GM21528 (cell line): Measurements from ENCODE around the gene VAV3.

Experiments used
- ATAC-seq: cut with Tn5 transposase; IDR thresholded peaks from one replicate; pipeline ENCODE4 v1.9.1; 2021; ENCODE audit warnings: mild to moderate bottlenecking, moderate library complexity; ENCODE audit not compliant: unreplicated experiment, low FRiP score

VAV3 gene

GRCh38 chr1:107525961-107526360 is 439.0 kb downstream of the VAV3 start:
- no peak for ATAC-seq

DNA sequence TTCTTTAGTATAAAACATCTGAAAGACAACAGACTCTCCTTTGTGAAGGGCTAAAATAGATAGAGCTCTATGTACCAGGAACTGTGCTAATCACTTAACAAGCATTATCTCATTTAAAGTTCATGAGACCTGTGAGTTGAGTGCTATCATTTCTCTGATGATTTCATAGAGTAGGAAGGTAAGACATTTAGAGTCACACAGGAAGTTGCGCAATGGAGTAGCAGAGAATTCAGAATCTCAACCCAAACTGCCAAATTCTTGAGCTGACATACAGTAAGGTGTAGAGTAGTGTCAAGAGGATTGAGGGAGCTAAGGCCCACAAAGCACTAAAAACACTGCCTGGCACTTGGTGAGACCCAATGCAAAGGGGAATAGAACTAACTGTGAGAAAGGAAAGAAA is 439.8 kb downstream of the VAV3 start:
- no peak for ATAC-seq

- no peak for ATAC-seq
Observed at GRCh38 chr1:107524301-107524700, 440.7 kb downstream of the VAV3 start.

DNA sequence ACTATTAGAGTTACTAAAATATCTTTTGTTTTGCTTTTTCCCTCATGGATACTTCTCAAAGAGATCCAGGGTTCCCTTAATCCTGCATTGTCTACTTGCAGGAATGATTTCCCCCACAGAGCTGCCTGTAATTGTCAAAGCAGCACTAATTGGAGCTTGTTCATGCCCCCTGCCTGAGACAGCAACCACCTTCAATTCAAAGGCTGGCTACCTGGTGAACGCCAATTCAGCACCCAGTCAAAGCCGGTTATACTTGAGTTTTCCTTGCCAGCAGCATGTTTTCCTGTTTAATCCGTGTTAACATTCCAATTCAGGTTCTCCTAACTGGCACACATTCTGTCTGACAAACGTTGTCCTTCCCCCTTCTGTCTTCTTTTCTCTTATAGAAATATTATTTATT is 441.2 kb downstream of the VAV3 start:
- ATAC-seq = no peak

GRCh38 chr1:107523061-107523460 is 441.9 kb downstream of the VAV3 start:
- no peak for ATAC-seq
